PC-9 (cell line): ENCODE measurements around the gene TBCC. TPM values are rescaled to one million over a fixed set of nuclear protein-coding genes. Genes with fewer than 3 reads are reported as not detected.

Experiments used
- BruUV-seq: library from RNA; stranded (reverse); fragments of 400-500 nt; replicated peaks from 2 replicates; lab custom pipeline; 2021; lab: Mats Ljungman, UMichigan
- CTCF ChIA-PET: fragments of 300-600 bp; sonication (Branson Sonifier 250); formaldehyde crosslinking; loops from one replicate; lab custom pipeline; 2022; ENCODE audit warnings: antibody characterized with exemption; lab: Charles Lee
- POLR2A ChIA-PET: fragments of 300-600 bp; sonication (Branson Sonifier 250); formaldehyde crosslinking; loops from one replicate; lab custom pipeline; 2022; ENCODE audit warnings: antibody characterized with exemption; ENCODE audit not compliant: unreplicated experiment; lab: Charles Lee
- DNase-seq, 2 experiments: peaks; one replicate each; pipeline versions ENCODE4 v3.0.0 to v3.0.0-alpha.2; 2015 to 2022; ENCODE audit warnings: mixed read lengths in 1 of 2
- H2AFZ ChIP-seq: fragments of 200-600 bp; sonication (generic); 2 replicates; pipeline ENCODE4 v1.8.1; 2017; ENCODE audit warnings: antibody characterized with exemption
- H3F3A ChIP-seq: fragments of 200-600 bp; sonication (generic); 2 replicates; pipeline ENCODE4 v1.8.1; 2017; ENCODE audit warnings: antibody characterized with exemption, mild to moderate bottlenecking, low read depth; ENCODE audit not compliant: insufficient read depth
- H3K27ac ChIP-seq: fragments of 200-600 bp; sonication (generic); 2 replicates; pipeline ENCODE4 v1.6.1; 2016; ENCODE audit warnings: mixed run types
- H3K27me3 ChIP-seq: fragments of 200-600 bp; sonication (generic); 2 replicates; pipeline ENCODE4 v1.6.1; 2016; ENCODE audit warnings: low read depth, mixed run types; ENCODE audit not compliant: insufficient read depth
- H3K36me3 ChIP-seq: fragments of 200-600 bp; sonication (generic); 2 replicates; pipeline ENCODE4 v1.6.1; 2016; ENCODE audit warnings: low read depth, mixed run types
- H3K4me1 ChIP-seq: fragments of 200-600 bp; sonication (generic); replicated peaks from 2 replicates; pipeline ENCODE4 v1.6.1; 2016; ENCODE audit warnings: mixed run types; ENCODE audit not compliant: insufficient read depth
- H3K4me2 ChIP-seq: fragments of 200-600 bp; sonication (generic); 2 replicates; pipeline ENCODE4 v1.6.1; 2017; ENCODE audit warnings: mixed run types
- H3K4me3 ChIP-seq: fragments of 200-600 bp; sonication (generic); 2 replicates; pipeline ENCODE4 v1.6.1; 2016; ENCODE audit warnings: mixed run types
- H3K79me2 ChIP-seq: fragments of 200-600 bp; sonication (generic); 2 replicates; pipeline ENCODE4 v1.6.1; 2017; ENCODE audit warnings: low read depth, mixed run types
- H3K9me2 ChIP-seq: fragments of 200-600 bp; sonication (generic); 2 replicates; pipeline ENCODE4 v1.8.1; 2017; ENCODE audit warnings: mild to moderate bottlenecking; ENCODE audit not compliant: insufficient read depth
- H3K9me3 ChIP-seq: fragments of 200-600 bp; sonication (generic); 2 replicates; pipeline ENCODE4 v1.8.1; 2016; ENCODE audit warnings: low read depth; ENCODE audit not compliant: insufficient read depth
- H4K20me1 ChIP-seq: fragments of 200-600 bp; sonication (generic); 2 replicates; pipeline ENCODE4 v1.8.1; 2017; ENCODE audit not compliant: insufficient read depth
- EZH2 ChIP-seq: fragments of 200-600 bp; sonication (generic); IDR thresholded peaks from 2 replicates; pipeline ENCODE4 v1.8.0; 2017; ENCODE audit warnings: antibody characterized with exemption, low read depth
- intact Hi-C: fragments of 100-400 bp; cut with micrococcal nuclease; formaldehyde crosslinking; loops from one replicate; pipeline ENCODE4 v1.10.0; 2022; ENCODE audit not compliant: unreplicated experiment
- total RNA-seq: library from RNA; stranded (reverse); gene quantifications from 2 replicates; pipeline ENCODE4 v1.2.3, GENCODE V29; 2021
- TF ChIP-seq, protein P1 (sequence below): fragments of 200-600 bp; sonication (generic); conservative IDR thresholded peaks from 2 replicates; pipeline ENCODE4 v1.6.1; 2017; ENCODE audit warnings: mixed run types, antibody characterized with exemption, mild to moderate bottlenecking, moderate library complexity

Gene TBCC
- total RNA-seq, 1 experiment from 2014 or later: 12.3 TPM

DNA sequence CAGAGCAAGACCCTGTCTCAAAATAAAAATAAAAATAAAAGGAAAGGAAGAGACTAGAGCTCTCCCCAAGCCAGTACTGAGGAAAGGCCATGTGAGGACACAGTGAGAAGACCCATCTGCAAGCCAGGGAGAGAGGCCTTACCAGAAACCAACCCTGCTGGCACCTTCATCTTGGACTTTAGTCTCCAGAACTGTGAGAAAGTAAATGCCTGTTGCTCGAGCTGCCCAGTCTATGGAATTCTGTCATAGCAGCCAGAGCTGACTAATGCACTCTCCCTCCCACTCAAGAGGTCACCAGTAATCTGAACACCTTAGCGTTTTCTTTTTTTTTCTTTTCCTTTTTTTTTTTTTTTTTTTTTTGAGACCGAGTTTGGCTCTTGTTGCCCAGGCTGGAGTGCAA lies 16.2 kb downstream of the TBCC start:
- H3K9me3 ChIP-seq: no peaks in the 10 kb centered on the region
- H3K36me3 ChIP-seq: no peaks in the 10 kb centered on the region
- H3K9me2 ChIP-seq: no peaks in the 10 kb centered on the region
- no peaks in the 10 kb centered on the region for H3K27me3 ChIP-seq
- H3K4me1 ChIP-seq: 0 out of 2 replicates have a peak, but pooled peaks cover 6% of the 10 kb centered on the region
- TF ChIP-seq, protein P1, sequence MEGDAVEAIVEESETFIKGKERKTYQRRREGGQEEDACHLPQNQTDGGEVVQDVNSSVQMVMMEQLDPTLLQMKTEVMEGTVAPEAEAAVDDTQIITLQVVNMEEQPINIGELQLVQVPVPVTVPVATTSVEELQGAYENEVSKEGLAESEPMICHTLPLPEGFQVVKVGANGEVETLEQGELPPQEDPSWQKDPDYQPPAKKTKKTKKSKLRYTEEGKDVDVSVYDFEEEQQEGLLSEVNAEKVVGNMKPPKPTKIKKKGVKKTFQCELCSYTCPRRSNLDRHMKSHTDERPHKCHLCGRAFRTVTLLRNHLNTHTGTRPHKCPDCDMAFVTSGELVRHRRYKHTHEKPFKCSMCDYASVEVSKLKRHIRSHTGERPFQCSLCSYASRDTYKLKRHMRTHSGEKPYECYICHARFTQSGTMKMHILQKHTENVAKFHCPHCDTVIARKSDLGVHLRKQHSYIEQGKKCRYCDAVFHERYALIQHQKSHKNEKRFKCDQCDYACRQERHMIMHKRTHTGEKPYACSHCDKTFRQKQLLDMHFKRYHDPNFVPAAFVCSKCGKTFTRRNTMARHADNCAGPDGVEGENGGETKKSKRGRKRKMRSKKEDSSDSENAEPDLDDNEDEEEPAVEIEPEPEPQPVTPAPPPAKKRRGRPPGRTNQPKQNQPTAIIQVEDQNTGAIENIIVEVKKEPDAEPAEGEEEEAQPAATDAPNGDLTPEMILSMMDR: no peak
- TF ChIP-seq EZH2: no peak
- H3F3A ChIP-seq: 0 out of 2 replicates have a peak, but pooled peaks cover 3% of the 10 kb centered on the region
- H3K79me2 ChIP-seq: no peaks in the 10 kb centered on the region
- H3K27ac ChIP-seq: no peak overlapping the region
- H4K20me1 ChIP-seq: no peaks in the 10 kb centered on the region
- no peak for DNase-seq
- no peak overlapping the region for H3K4me3 ChIP-seq
- intact Hi-C loops: loop anchor here (5.0 to 10.0 kb wide), 4 partner anchors 37 to 945 kb away; partner anchors contain the start of genes PRICKLE4 and TOMM6
- H3K4me2 ChIP-seq: no peak overlapping the region
- no TSS peak for BruUV-seq
- ChIA-PET CTCF (interaction anchor here (0.6 kb wide), 1 partner anchor 68 kb away, joined by 4 read pairs; no protein-coding TSS in a partner anchor), POLR2A (interaction anchor here (0.6 kb wide), 2 partner anchors 57 to 117 kb away, joined by 4 to 6 read pairs; no protein-coding TSS in a partner anchor)
- H2AFZ ChIP-seq: no peak overlapping the region

- Histone ChIP-seq H3K79me2 (no peaks in the 10 kb centered on the region), H4K20me1 (no peaks in the 10 kb centered on the region), H3K9me2 (no peaks in the 10 kb centered on the region), H3K27ac (no peak overlapping the region), H3K4me1 (0 out of 2 replicates have a peak, but pooled peaks cover 6% of the 10 kb centered on the region), H3K27me3 (no peaks in the 10 kb centered on the region), H3K4me2 (no peak overlapping the region), H3K36me3 (no peaks in the 10 kb centered on the region), H2AFZ (no peak overlapping the region), H3F3A (0 out of 2 replicates have a peak, but pooled peaks cover 3% of the 10 kb centered on the region), H3K9me3 (no peaks in the 10 kb centered on the region), H3K4me3 (no peak overlapping the region)
- no peak for DNase-seq
- CTCF ChIA-PET: interaction anchor here (0.5 to 0.9 kb wide), 2 partner anchors 13 to 66 kb away, joined by 3 to 5 read pairs; no protein-coding TSS in a partner anchor
- BruUV-seq: no TSS peak
- POLR2A ChIA-PET: no interaction called here
- TF ChIP-seq, protein P1: no peak
- no peak for TF ChIP-seq EZH2
- intact Hi-C loops: loop anchor here (5.0 to 10.0 kb wide), 4 partner anchors 35 to 943 kb away; partner anchors contain the start of genes PRICKLE4 and TOMM6
Measured at GRCh38 chr6:42727627-42728026, 18.3 kb downstream of the TBCC start.

- Histone ChIP-seq H3K36me3 (no peaks in the 10 kb centered on the region), H3K9me3 (no peaks in the 10 kb centered on the region), H2AFZ (no peak overlapping the region), H3K79me2 (no peaks in the 10 kb centered on the region), H3K27me3 (no peaks in the 10 kb centered on the region), H3K4me2 (no peak overlapping the region), H3K9me2 (no peaks in the 10 kb centered on the region), H3K4me1 (0 out of 2 replicates have a peak, but pooled peaks cover 6% of the 10 kb centered on the region), H3F3A (0 out of 2 replicates have a peak, but pooled peaks cover 3% of the 10 kb centered on the region), H3K4me3 (no peak overlapping the region), H4K20me1 (no peaks in the 10 kb centered on the region), H3K27ac (no peak overlapping the region)
- DNase-seq: no peak
- ChIA-PET CTCF (interaction anchor here (0.5 to 1.5 kb wide), 3 partner anchors 14 to 65 kb away, joined by 3 to 5 read pairs (median 5); no protein-coding TSS in a partner anchor), POLR2A (no interaction called here)
- TF ChIP-seq EZH2: no peak
- TF ChIP-seq, protein P1: no peak
- BruUV-seq: no TSS peak
- intact Hi-C loops: loop anchor here (5.0 to 10.0 kb wide), 4 partner anchors 35 to 942 kb away; partner anchors contain the start of genes PRICKLE4 and TOMM6
Measured at GRCh38 chr6:42727087-42727611, 18.8 kb downstream of the TBCC start.
